Neuronal stem cell (in vitro differentiated cells): ENCODE results near the gene ETNK1.

Experiments used
- DNase-seq: peaks from one replicate; pipeline ENCODE4 v3.0.0-alpha.2; 2013; ENCODE audit warnings: low spot score
- H2AFZ ChIP-seq: one replicate; pipeline ENCODE4 v1.6.1; 2013; ENCODE audit warnings: mild to moderate bottlenecking, low read length, inconsistent platforms
- H2AK5ac ChIP-seq: 2 replicates; pipeline ENCODE4 v1.6.1; 2013; ENCODE audit warnings: low read depth, mild to moderate bottlenecking, inconsistent platforms, low read length, moderate library complexity, mixed read lengths
- H2BK120ac ChIP-seq: 2 replicates; pipeline ENCODE4 v1.6.1; 2013; ENCODE audit warnings: low read depth, mild to moderate bottlenecking, inconsistent platforms, low read length, moderate library complexity, mixed read lengths
- H2BK12ac ChIP-seq: one replicate; pipeline ENCODE4 v1.6.1; 2013; ENCODE audit warnings: low read length, inconsistent platforms
- H2BK15ac ChIP-seq: 2 replicates; pipeline ENCODE4 v1.6.1; 2013; ENCODE audit warnings: mild to moderate bottlenecking, low read length, inconsistent platforms, mixed read lengths
- H2BK5ac ChIP-seq: one replicate; pipeline ENCODE4 v1.6.1; 2013; ENCODE audit warnings: inconsistent platforms, mild to moderate bottlenecking, low read length, moderate library complexity
- H3K14ac ChIP-seq: one replicate; pipeline ENCODE4 v1.6.1; 2013; ENCODE audit warnings: low read length, inconsistent platforms
- H3K18ac ChIP-seq: 2 replicates; pipeline ENCODE4 v1.6.1; 2013; ENCODE audit warnings: low read length, inconsistent platforms
- H3K23ac ChIP-seq: 2 replicates; pipeline ENCODE4 v1.6.1; 2013; ENCODE audit warnings: low read depth, mild to moderate bottlenecking, mixed read lengths, low read length, inconsistent platforms; ENCODE audit not compliant: poor library complexity
- H3K27ac ChIP-seq: replicated peaks from 3 replicates; pipeline ENCODE4 v1.5.1; 2013; ENCODE audit warnings: low read length, inconsistent platforms
- H3K27me3 ChIP-seq, 3 experiments: 2 replicates each; pipeline ENCODE4 v1.6.1; 2013; ENCODE audit warnings: low read length in 3 of 3, mild to moderate bottlenecking in 2 of 3, inconsistent platforms in 1 of 3, low read depth in 1 of 3, mixed read lengths in 1 of 3, moderate library complexity in 1 of 3; ENCODE audit not compliant: control insufficient read depth in 3 of 3, insufficient read depth in 3 of 3
- H3K36me3 ChIP-seq, 2 donors: replicated peaks in 1 of 2; 2 replicates each; pipeline ENCODE4 v1.6.1; 2013; ENCODE audit warnings: low read length in 2 of 2; ENCODE audit not compliant: control insufficient read depth in 2 of 2, insufficient read depth in 2 of 2
- H3K4ac ChIP-seq: 2 replicates; pipeline ENCODE4 v1.6.1; 2013; ENCODE audit warnings: inconsistent platforms, mild to moderate bottlenecking, low read length, moderate library complexity
- H3K4me1 ChIP-seq, 2 donors: 1 replicate in 1 of 2; 2 replicates in 1 of 2; pipeline ENCODE4 v1.6.1; 2013; ENCODE audit warnings: low read length in 2 of 2, low read depth in 1 of 2; ENCODE audit not compliant: control insufficient read depth in 2 of 2, insufficient read depth in 1 of 2
- H3K4me2 ChIP-seq: one replicate; pipeline ENCODE4 v1.6.1; 2013; ENCODE audit warnings: mild to moderate bottlenecking, low read length, inconsistent platforms; ENCODE audit not compliant: insufficient read depth, poor library complexity, severe bottlenecking
- H3K4me3 ChIP-seq, 2 donors: 2 replicates each; pipeline ENCODE4 v1.5.1; 2013; ENCODE audit warnings: low read length in 2 of 2, mild to moderate bottlenecking in 2 of 2, inconsistent platforms in 1 of 2, moderate library complexity in 1 of 2
- H3K79me1 ChIP-seq: one replicate; pipeline ENCODE4 v1.6.1; 2013; ENCODE audit warnings: low read depth, mild to moderate bottlenecking, inconsistent platforms, low read length, moderate library complexity
- H3K9ac ChIP-seq: one replicate; pipeline ENCODE4 v1.6.1; 2013; ENCODE audit warnings: mild to moderate bottlenecking, low read depth, low read length, inconsistent platforms; ENCODE audit not compliant: poor library complexity
- H3K9me3 ChIP-seq, 2 donors: replicated peaks in 1 of 2; 2 replicates each; pipeline versions ENCODE3 to v1.6.1; 2013; ENCODE audit warnings: low read length in 2 of 2, mild to moderate bottlenecking in 2 of 2, inconsistent platforms in 1 of 2, low read depth in 1 of 2, mixed read lengths in 1 of 2, moderate library complexity in 1 of 2; ENCODE audit not compliant: control insufficient read depth in 2 of 2, insufficient read depth in 1 of 2
- H4K8ac ChIP-seq: one replicate; pipeline ENCODE4 v1.6.1; 2013; ENCODE audit warnings: low read depth, mild to moderate bottlenecking, inconsistent platforms, low read length, moderate library complexity
- H4K91ac ChIP-seq: one replicate; pipeline ENCODE4 v1.6.1; 2013; ENCODE audit warnings: low read length, low read depth, mild to moderate bottlenecking, inconsistent platforms; ENCODE audit not compliant: poor library complexity
- WGBS, 2 donors: extraction: QIAGEN DNeasy Blood & Tissue Kit; methylation state at CpG; one replicate each; pipeline ENCODE4 v1.1.7; 2013; ENCODE audit warnings: missing lambda C conversion rate in 2 of 2, mixed read lengths in 1 of 2; ENCODE audit not compliant: insufficient read length in 2 of 2, insufficient replicate concordance in 1 of 2; ENCODE audit errors: extremely low coverage in 2 of 2; 5-methylcytosine and 5-hydroxymethylcytosine counted together

ETNK1 gene

GRCh38 chr12:22715254-22715653 lies 90.3 kb downstream of the ETNK1 start:
- H3K14ac ChIP-seq = no peak overlapping the region
- H3K4me2 ChIP-seq = no peak overlapping the region
- peaks cover 0 to 1% (median under 1%) of the 10 kb centered on the region in 3 experiments for H3K27me3 ChIP-seq
- no peak overlapping the region for H3K9ac ChIP-seq
- H2BK120ac ChIP-seq = no peak overlapping the region
- no peak overlapping the region for H3K4me3 ChIP-seq
- H2BK5ac ChIP-seq = no peak overlapping the region
- H3K23ac ChIP-seq = no peak overlapping the region
- no peak overlapping the region for H3K4ac ChIP-seq
- no peak overlapping the region for H2AFZ ChIP-seq
- WGBS, 2 donors = no CpG with 5 or more reads among the region's 1 CpG
- no peak overlapping the region for H4K8ac ChIP-seq
- no peak overlapping the region for H4K91ac ChIP-seq
- H3K4me1 ChIP-seq = no peaks in the 10 kb centered on the region
- no peak for DNase-seq
- no peak overlapping the region for H3K18ac ChIP-seq
- no peak overlapping the region for H2BK15ac ChIP-seq
- H3K27ac ChIP-seq = no peak overlapping the region
- H3K36me3 ChIP-seq = no peaks in the 10 kb centered on the region
- H2BK12ac ChIP-seq = no peak overlapping the region
- H2AK5ac ChIP-seq = no peak overlapping the region
- H3K79me1 ChIP-seq = no peaks in the 10 kb centered on the region
- no peaks in the 10 kb centered on the region for H3K9me3 ChIP-seq

GRCh38 chr12:22719745-22720144 lies 94.8 kb downstream of the ETNK1 start:
- no peak overlapping the region for H2AK5ac ChIP-seq
- no peak overlapping the region for H2AFZ ChIP-seq
- H3K14ac ChIP-seq = no peak overlapping the region
- H2BK5ac ChIP-seq = no peak overlapping the region
- H3K4me2 ChIP-seq = no peak overlapping the region
- no peak overlapping the region for H2BK12ac ChIP-seq
- no peak overlapping the region for H3K4me3 ChIP-seq
- no peak overlapping the region for H3K9ac ChIP-seq
- H4K8ac ChIP-seq = no peak overlapping the region
- H3K18ac ChIP-seq = no peak overlapping the region
- no peak for DNase-seq
- H2BK15ac ChIP-seq = no peak overlapping the region
- H3K79me1 ChIP-seq = no peaks in the 10 kb centered on the region
- H3K4ac ChIP-seq = no peak overlapping the region
- H3K36me3 ChIP-seq = no peaks in the 10 kb centered on the region
- no peak overlapping the region for H2BK120ac ChIP-seq
- H3K4me1 ChIP-seq = no peaks in the 10 kb centered on the region
- no peak overlapping the region for H3K23ac ChIP-seq
- WGBS, 2 donors = no CpG with 5 or more reads among the region's 4 CpGs
- no peak overlapping the region for H3K27ac ChIP-seq
- no peak overlapping the region for H4K91ac ChIP-seq
- H3K9me3 ChIP-seq = no peaks in the 10 kb centered on the region
- H3K27me3 ChIP-seq = peaks cover 0 to 6% (median 0%) of the 10 kb centered on the region in 3 experiments

- Histone ChIP-seq H3K18ac (no peak overlapping the region), H3K4me2 (no peak overlapping the region), H2AK5ac (no peak overlapping the region), H2BK5ac (no peak overlapping the region), H3K23ac (no peak overlapping the region), H4K91ac (no peak overlapping the region), H3K4me1 (no peaks in the 10 kb centered on the region), H3K4me3 (no peak overlapping the region), H3K14ac (no peak overlapping the region), H2BK120ac (no peak overlapping the region), H3K4ac (no peak overlapping the region), H4K8ac (no peak overlapping the region), H3K36me3 (no peaks in the 10 kb centered on the region), H2AFZ (no peak overlapping the region), H3K9ac (no peak overlapping the region), H3K27me3 (peaks cover 0 to 6% (median 0%) of the 10 kb centered on the region in 3 experiments), H3K79me1 (no peaks in the 10 kb centered on the region), H3K27ac (no peak overlapping the region), H3K9me3 (no peaks in the 10 kb centered on the region), H2BK12ac (no peak overlapping the region), H2BK15ac (no peak overlapping the region)
- no CpG with 5 or more reads among the region's 2 CpGs for whole genome bisulfite sequencing, 2 donors
- DNase-seq = no peak
Measured at GRCh38 chr12:22722081-22722480, 97.1 kb downstream of the ETNK1 start.

- H3K36me3 ChIP-seq = no peaks in the 10 kb centered on the region
- no peak overlapping the region for H2BK12ac ChIP-seq
- no peaks in the 10 kb centered on the region for H3K9me3 ChIP-seq
- H4K8ac ChIP-seq = no peak overlapping the region
- H4K91ac ChIP-seq = no peak overlapping the region
- no peak overlapping the region for H2AK5ac ChIP-seq
- no peak overlapping the region for H3K27ac ChIP-seq
- H2BK5ac ChIP-seq = no peak overlapping the region
- no peaks in the 10 kb centered on the region for H3K79me1 ChIP-seq
- WGBS, 2 donors = no CpG with 5 or more reads among the region's 1 CpG
- no peak overlapping the region for H3K14ac ChIP-seq
- no peak overlapping the region for H3K4ac ChIP-seq
- no peak overlapping the region for H3K4me2 ChIP-seq
- H3K4me1 ChIP-seq = no peaks in the 10 kb centered on the region
- no peak for DNase-seq
- no peak overlapping the region for H2AFZ ChIP-seq
- H2BK15ac ChIP-seq = no peak overlapping the region
- no peak overlapping the region for H3K18ac ChIP-seq
- H3K9ac ChIP-seq = no peak overlapping the region
- peaks cover 0 to 6% (median 0%) of the 10 kb centered on the region in 3 experiments for H3K27me3 ChIP-seq
- no peak overlapping the region for H3K4me3 ChIP-seq
- no peak overlapping the region for H3K23ac ChIP-seq
- H2BK120ac ChIP-seq = no peak overlapping the region
Measured at GRCh38 chr12:22722779-22723178, 97.8 kb downstream of the ETNK1 start.
